ENCODE measurements around the gene OR6C68. TPM values are rescaled to one million over a fixed set of nuclear protein-coding genes. Genes with fewer than 3 reads are reported as not detected.

Gene OR6C68
- not detected for total RNA-seq (2021; ENCODE audit: unreplicated experiment)
- not detected in 2 replicates for polyA plus RNA-seq (2012)
- not detected for Bru-seq, nascent RNA
- not detected for BruChase-seq, experiment 1, labeled RNA remaining after a 6-hour chase
- BruChase-seq, experiment 2, labeled RNA remaining after a 2-hour chase: not detected
- long read RNA-seq: 0 reads

DNA sequence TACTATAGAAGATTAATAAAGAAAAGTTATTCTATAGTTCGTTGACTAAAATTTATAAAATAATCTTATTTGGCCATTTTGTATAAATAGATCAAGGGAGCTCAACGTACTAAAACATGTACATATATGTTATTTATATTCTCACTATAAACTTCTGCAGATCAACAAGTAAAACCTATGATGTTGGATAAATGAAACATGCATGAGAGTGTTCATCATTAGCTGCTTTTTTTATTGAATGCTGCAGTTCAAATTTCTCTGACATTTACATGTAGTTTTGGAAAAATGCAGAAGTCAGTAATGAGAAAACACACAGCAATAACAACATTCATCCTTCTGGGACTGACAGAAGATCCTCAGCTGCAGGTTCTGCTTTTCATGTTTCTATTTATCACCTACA is at the start of gene OR6C68:
Gene OR6C68, plus strand, starts transcription at position 301 of the 400 bp plus-strand sequence. Its CDS starts 0 bp downstream, at position 301.
- Histone ChIP-seq H3K4me3 (replicated peaks in 1 of 2; ENCODE audit: low read depth in 1 of 2, low read length in 2 of 2) (no peak within 1 kb of the TSS), H3K9me3 (ENCODE audit: control insufficient read depth in 1 of 2, insufficient read depth in 1 of 2, low read depth in 1 of 2, low read length in 2 of 2) (no peaks in the 10 kb centered on the region), H2AFZ (ENCODE audit: low read depth, low read length, poor library complexity, severe bottlenecking) (no peak within 1 kb of the TSS), H3K9ac (ENCODE audit: low read length) (no peak within 1 kb of the TSS), H3K79me2 (ENCODE audit: insufficient read depth, low read length) (no peaks in the 10 kb centered on the region), H3K4me2 (ENCODE audit: low read length) (no peak within 1 kb of the TSS), H3K9me2 (ENCODE audit: insufficient read depth) (no peaks in the 10 kb centered on the region), H3K27me3 (ENCODE audit: insufficient read depth, low read length) (peaks cover 10% of the 10 kb centered on the region), H3K36me3 (ENCODE audit: control insufficient read depth in 1 of 2, insufficient read depth in 2 of 2, low read length in 2 of 2) (no peaks in the 10 kb centered on the region), H4K20me1 (ENCODE audit: insufficient read depth) (no peaks in the 10 kb centered on the region), H3K4me1 (ENCODE audit: control insufficient read depth in 1 of 2, insufficient read depth in 2 of 2, low read length in 2 of 2) (no peaks in the 10 kb centered on the region), H3K27ac (ENCODE audit: low read depth, low read length) (no peak within 1 kb of the TSS)
- no peak for TF ChIP-seq POLR2A (IDR thresholded peaks at IDR 0.05; ENCODE audit: borderline replicate concordance, extremely low read depth, insufficient read depth, insufficient read length)
- TF ChIP-seq CBX3 (IDR thresholded peaks at IDR 0.05; ENCODE audit: low read depth): no peak
- TF ChIP-seq EZH2phosphoT487 (IDR thresholded peaks at IDR 0.05; ENCODE audit: borderline replicate concordance): no peak
- TF ChIP-seq YY1 (IDR thresholded peaks at IDR 0.05; ENCODE audit: extremely low read depth, insufficient replicate concordance, low read depth, low read length): no peak
- no peak for TF ChIP-seq FOSL1 (IDR thresholded peaks at IDR 0.05; ENCODE audit: low read depth)
- TF ChIP-seq ZNF274 (IDR thresholded peaks at IDR 0.05; ENCODE audit: low read depth, low read length): no peak
- no peak for TF ChIP-seq JUND (IDR thresholded peaks at IDR 0.05)
- TF ChIP-seq, protein P1, sequence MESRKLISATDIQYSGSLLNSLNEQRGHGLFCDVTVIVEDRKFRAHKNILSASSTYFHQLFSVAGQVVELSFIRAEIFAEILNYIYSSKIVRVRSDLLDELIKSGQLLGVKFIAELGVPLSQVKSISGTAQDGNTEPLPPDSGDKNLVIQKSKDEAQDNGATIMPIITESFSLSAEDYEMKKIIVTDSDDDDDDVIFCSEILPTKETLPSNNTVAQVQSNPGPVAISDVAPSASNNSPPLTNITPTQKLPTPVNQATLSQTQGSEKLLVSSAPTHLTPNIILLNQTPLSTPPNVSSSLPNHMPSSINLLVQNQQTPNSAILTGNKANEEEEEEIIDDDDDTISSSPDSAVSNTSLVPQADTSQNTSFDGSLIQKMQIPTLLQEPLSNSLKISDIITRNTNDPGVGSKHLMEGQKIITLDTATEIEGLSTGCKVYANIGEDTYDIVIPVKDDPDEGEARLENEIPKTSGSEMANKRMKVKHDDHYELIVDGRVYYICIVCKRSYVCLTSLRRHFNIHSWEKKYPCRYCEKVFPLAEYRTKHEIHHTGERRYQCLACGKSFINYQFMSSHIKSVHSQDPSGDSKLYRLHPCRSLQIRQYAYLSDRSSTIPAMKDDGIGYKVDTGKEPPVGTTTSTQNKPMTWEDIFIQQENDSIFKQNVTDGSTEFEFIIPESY (IDR thresholded peaks at IDR 0.05; ENCODE audit: extremely low read depth, insufficient replicate concordance, low read length): no peak
- TF ChIP-seq SP1 (IDR thresholded peaks at IDR 0.05; ENCODE audit: low read depth): no peak
- no peak for TF ChIP-seq SRF (IDR thresholded peaks at IDR 0.05; ENCODE audit: low read depth)
- no peak for TF ChIP-seq EZH2 (IDR thresholded peaks at IDR 0.05)
- TF ChIP-seq, protein P2, sequence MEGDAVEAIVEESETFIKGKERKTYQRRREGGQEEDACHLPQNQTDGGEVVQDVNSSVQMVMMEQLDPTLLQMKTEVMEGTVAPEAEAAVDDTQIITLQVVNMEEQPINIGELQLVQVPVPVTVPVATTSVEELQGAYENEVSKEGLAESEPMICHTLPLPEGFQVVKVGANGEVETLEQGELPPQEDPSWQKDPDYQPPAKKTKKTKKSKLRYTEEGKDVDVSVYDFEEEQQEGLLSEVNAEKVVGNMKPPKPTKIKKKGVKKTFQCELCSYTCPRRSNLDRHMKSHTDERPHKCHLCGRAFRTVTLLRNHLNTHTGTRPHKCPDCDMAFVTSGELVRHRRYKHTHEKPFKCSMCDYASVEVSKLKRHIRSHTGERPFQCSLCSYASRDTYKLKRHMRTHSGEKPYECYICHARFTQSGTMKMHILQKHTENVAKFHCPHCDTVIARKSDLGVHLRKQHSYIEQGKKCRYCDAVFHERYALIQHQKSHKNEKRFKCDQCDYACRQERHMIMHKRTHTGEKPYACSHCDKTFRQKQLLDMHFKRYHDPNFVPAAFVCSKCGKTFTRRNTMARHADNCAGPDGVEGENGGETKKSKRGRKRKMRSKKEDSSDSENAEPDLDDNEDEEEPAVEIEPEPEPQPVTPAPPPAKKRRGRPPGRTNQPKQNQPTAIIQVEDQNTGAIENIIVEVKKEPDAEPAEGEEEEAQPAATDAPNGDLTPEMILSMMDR (IDR thresholded peaks at IDR 0.05 in 2 of 3, conservative IDR thresholded peaks at IDR 0.05 in 1 of 3; ENCODE audit: borderline replicate concordance in 1 of 3, insufficient read depth in 1 of 3, low read depth in 2 of 3, low read length in 2 of 3): no peak
- TF ChIP-seq, protein P3, sequence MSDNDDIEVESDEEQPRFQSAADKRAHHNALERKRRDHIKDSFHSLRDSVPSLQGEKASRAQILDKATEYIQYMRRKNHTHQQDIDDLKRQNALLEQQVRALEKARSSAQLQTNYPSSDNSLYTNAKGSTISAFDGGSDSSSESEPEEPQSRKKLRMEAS (IDR thresholded peaks at IDR 0.05): no peak
- TF ChIP-seq, protein P4, sequence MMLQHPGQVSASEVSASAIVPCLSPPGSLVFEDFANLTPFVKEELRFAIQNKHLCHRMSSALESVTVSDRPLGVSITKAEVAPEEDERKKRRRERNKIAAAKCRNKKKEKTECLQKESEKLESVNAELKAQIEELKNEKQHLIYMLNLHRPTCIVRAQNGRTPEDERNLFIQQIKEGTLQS (IDR thresholded peaks at IDR 0.05): no peak
- TF ChIP-seq POLR2AphosphoS5 (IDR thresholded peaks at IDR 0.05; ENCODE audit: low read depth, low read length): no peak
- TF ChIP-seq ZFX (IDR thresholded peaks at IDR 0.05): no peak
- TF ChIP-seq RAD21 (IDR thresholded peaks at IDR 0.05; ENCODE audit: low read depth): no peak
- no peak for TF ChIP-seq SIN3A (IDR thresholded peaks at IDR 0.05; ENCODE audit: low read depth)
- no peak for TF ChIP-seq ELF1 (IDR thresholded peaks at IDR 0.05; ENCODE audit: borderline replicate concordance, low read depth)
- POLR2A ChIA-PET: no interaction called here
- DNase-seq (ENCODE audit: low read depth, low spot score) (no peak), ATAC-seq (no peak)
- CTCF ChIA-PET: no interaction called here
- no TSS peak for BruUV-seq (replicated peaks)
- RAD21 ChIA-PET (ENCODE audit: low non-redundant PET in 1 of 2, low total read pairs in 2 of 2, uncharacterized antibody in 2 of 2, unreplicated experiment in 2 of 2): no interaction called here
- intact Hi-C loops (cut with micrococcal nuclease): no loop called here
